Ovary (tissue), 9 donors: Measurements from ENCODE around the gene MTM1. TPM values are rescaled to one million over a fixed set of nuclear protein-coding genes. Genes with fewer than 3 reads are reported as not detected.

Experiments used
- DNase-seq, 5 donors: peaks; one replicate each; pipeline ENCODE4 v3.0.0-alpha.2; 2019 to 2020
- H3K27ac ChIP-seq, 2 donors: fragments of 200-600 bp; one replicate each; pipeline versions ENCODE4 v1.5.1 to v1.8.0; 2019 to 2022
- H3K27me3 ChIP-seq: fragments of 200-600 bp; one replicate; pipeline ENCODE4 v1.8.0; 2022
- H3K36me3 ChIP-seq: fragments of 200-600 bp; sonication (generic); one replicate; pipeline ENCODE4 v1.5.1; 2019
- H3K4me1 ChIP-seq: one replicate; pipeline ENCODE4 v1.8.1; 2013; ENCODE audit warnings: mild to moderate bottlenecking, moderate library complexity; ENCODE audit not compliant: insufficient read depth
- H3K4me3 ChIP-seq: fragments of 200-600 bp; sonication (generic); one replicate; pipeline ENCODE4 v1.5.1; 2017
- H3K9me3 ChIP-seq, 2 donors: fragments of 200-600 bp in 1 of 2; sonication (generic) in 1 of 2; one replicate each; pipeline versions ENCODE4 v1.5.1 to v1.8.1; 2013 to 2019; ENCODE audit warnings: mild to moderate bottlenecking in 1 of 2, moderate library complexity in 1 of 2
- CTCF ChIP-seq, 3 donors: fragments of 450-650 bp in 2 of 3; fragments of 200-600 bp in 1 of 3; IDR thresholded peaks; one replicate each; pipeline versions ENCODE4 v1.5.1 to v1.8.0; 2016 to 2022; ENCODE audit warnings: antibody characterized with exemption in 3 of 3, mild to moderate bottlenecking in 1 of 3
- EP300 ChIP-seq: sonication (generic); formaldehyde crosslinking; IDR thresholded peaks from one replicate; pipeline ENCODE4 v1.6.1; 2017; ENCODE audit warnings: antibody characterized with exemption
- POLR2A ChIP-seq: fragments of 450-650 bp; IDR thresholded peaks from one replicate; pipeline ENCODE4 v1.6.1; 2017; ENCODE audit warnings: antibody characterized with exemption, mild to moderate bottlenecking, moderate library complexity
- WGBS, 3 donors: extraction: QIAGEN DNeasy Blood & Tissue Kit in 1 of 3; methylation state at CpG; one replicate each; pipeline versions ENCODE4 v1.1.5 to v1.1.7; 2013 to 2017; 5-methylcytosine and 5-hydroxymethylcytosine counted together
- intact Hi-C, 4 donors: fragments of 100-400 bp; cut with DNase I; formaldehyde crosslinking; loops; one replicate each; pipeline versions ENCODE4 v1.11.0 to v1.15.1; 2022 to 2023
- polyA plus RNA-seq, 2 donors: library from polyadenylated mRNA; stranded (reverse); fragments of 200-250 nt in 1 of 2; fragments of 350-450 nt in 1 of 2; fragmentation: Illumina TruSeq in 1 of 2; extraction: RNeasy Lipid Tissue Mini Kit (QIAGEN cat#74804) in 1 of 2; gene quantifications; one replicate each; pipeline ENCODE4 v1.2.3, GENCODE V29; 2013 to 2014
- total RNA-seq, 7 donors: library from RNA; depleted of rRNA in 2 of 7; stranded (reverse); fragments of >200 nt in 2 of 7; fragmentation: NEBNext Ultra II Directional in 3 of 7; extraction: Animal tissue kit (Norgen Biotek cat#: 25700) in 3 of 7; gene quantifications; one replicate each; pipeline versions ENCODE4 v1.1.0 to v1.2.4, GENCODE V29; 2016 to 2023
- donor health status: DM: no; HTN: no; CAD: no; lungs with moderate emphysema.
- donor health status: DM: no; HTN: no; CAD: no.
- donor health status: Bipolar disorder and iron deficiency.
- donor health status: DM: yes; HTN: yes; CAD: no.
- donor health status: DM: no; HTN: no; CAD: no.
- donor health status: DM: yes; HTN: yes; CAD: no.

Gene MTM1
- total and polyA plus RNA-seq, 9 donors = 8.8 to 28.3 (median 23.4) TPM

- Histone ChIP-seq H3K9me3 (no peaks in the 10 kb centered on the region), H3K27ac (no peak overlapping the region), H3K4me1 (no peaks in the 10 kb centered on the region), H3K27me3 (no peaks in the 10 kb centered on the region), H3K36me3 (no peaks in the 10 kb centered on the region), H3K4me3 (no peak overlapping the region)
- TF ChIP-seq POLR2A (no peak), CTCF (IDR thresholded peaks at IDR 0.05) (no peak), EP300 (no peak)
- DNase-seq = no peak
- intact Hi-C loops = no loop called here
Observed at GRCh38 chrX:150627957-150628356, 59.5 kb downstream of the MTM1 start.

- Histone ChIP-seq H3K4me3 (no peak overlapping the region), H3K4me1 (no peaks in the 10 kb centered on the region), H3K27ac (no peak overlapping the region), H3K9me3 (no peaks in the 10 kb centered on the region), H3K36me3 (no peaks in the 10 kb centered on the region), H3K27me3 (no peaks in the 10 kb centered on the region)
- intact Hi-C loops = no loop called here
- TF ChIP-seq CTCF (IDR thresholded peaks at IDR 0.05) (no peak), POLR2A (no peak)
- 72 to 75% (median 75%) methylated on average over 3 of the region's 3 CpGs for whole genome bisulfite sequencing, 3 donors
- DNase-seq = no peak
Observed at GRCh38 chrX:150635952-150636351, 67.5 kb downstream of the MTM1 start.

- H3K4me1 ChIP-seq = no peaks in the 10 kb centered on the region
Observed at GRCh38 chrX:150642423-150642822, 74.0 kb downstream of the MTM1 start.

GRCh38 chrX:150643271-150643670 is 74.8 kb downstream of the MTM1 start:
- no peak overlapping the region for H3K27ac ChIP-seq
- TF ChIP-seq POLR2A = no peak
- TF ChIP-seq EP300 = no peak
- TF ChIP-seq CTCF (IDR thresholded peaks at IDR 0.05) = no peak
- H3K4me1 ChIP-seq = no peaks in the 10 kb centered on the region
- no peaks in the 10 kb centered on the region for H3K27me3 ChIP-seq
- no peaks in the 10 kb centered on the region for H3K9me3 ChIP-seq
- WGBS, 3 donors = 12 to 32% (median 21%) methylated on average over 1 of the region's 1 CpG
- DNase-seq = no peak
- no peak overlapping the region for H3K4me3 ChIP-seq
- H3K36me3 ChIP-seq = no peaks in the 10 kb centered on the region
- intact Hi-C loops = no loop called here

More at GRCh38 chrX:150642423-150642822, 74.0 kb downstream of the MTM1 start:
- intact Hi-C loops = no loop called here
- no peak overlapping the region for H3K4me3 ChIP-seq
- TF ChIP-seq CTCF (IDR thresholded peaks at IDR 0.05) = no peak
- no peak for TF ChIP-seq POLR2A
- no peak for TF ChIP-seq EP300
- no peaks in the 10 kb centered on the region for H3K27me3 ChIP-seq
- no peaks in the 10 kb centered on the region for H3K36me3 ChIP-seq
- no peak for DNase-seq
- H3K27ac ChIP-seq = no peak overlapping the region
- H3K9me3 ChIP-seq = no peaks in the 10 kb centered on the region
- 81 to 90% (median 82%) methylated on average over 3 of the region's 3 CpGs for WGBS, 3 donors

- no peak overlapping the region for H3K4me3 ChIP-seq
- no peak for DNase-seq
- no peaks in the 10 kb centered on the region for H3K27me3 ChIP-seq
- no peaks in the 10 kb centered on the region for H3K36me3 ChIP-seq
- intact Hi-C loops = no loop called here
- WGBS, 3 donors = 81 to 84% (median 81%) methylated on average over 2 of the region's 2 CpGs
- no peak overlapping the region for H3K27ac ChIP-seq
- H3K9me3 ChIP-seq = no peaks in the 10 kb centered on the region
- no peak for TF ChIP-seq EP300
- H3K4me1 ChIP-seq = no peaks in the 10 kb centered on the region
Observed at GRCh38 chrX:150643958-150644357, 75.5 kb downstream of the MTM1 start.
